GM19397 (cell line): ENCODE measurements around the gene ARHGAP10.

Source experiments
- ATAC-seq: cut with Tn5 transposase; IDR thresholded peaks from one replicate; pipeline ENCODE4 v1.9.1; 2021; ENCODE audit warnings: mild to moderate bottlenecking, moderate library complexity; ENCODE audit not compliant: unreplicated experiment

The ARHGAP10 gene

GRCh38 chr4:148057984-148058859, 326.3 kb downstream of the ARHGAP10 start:
- ATAC-seq: no peak

- no peak for ATAC-seq
These were observed 327.8 kb downstream of the ARHGAP10 start for GRCh38 chr4:148059617-148060180.

- no peak for ATAC-seq
These were observed 328.6 kb downstream of the ARHGAP10 start for GRCh38 chr4:148060264-148061140.

- no peak for ATAC-seq
These were observed 329.2 kb downstream of the ARHGAP10 start for GRCh38 chr4:148061141-148061481.

DNA sequence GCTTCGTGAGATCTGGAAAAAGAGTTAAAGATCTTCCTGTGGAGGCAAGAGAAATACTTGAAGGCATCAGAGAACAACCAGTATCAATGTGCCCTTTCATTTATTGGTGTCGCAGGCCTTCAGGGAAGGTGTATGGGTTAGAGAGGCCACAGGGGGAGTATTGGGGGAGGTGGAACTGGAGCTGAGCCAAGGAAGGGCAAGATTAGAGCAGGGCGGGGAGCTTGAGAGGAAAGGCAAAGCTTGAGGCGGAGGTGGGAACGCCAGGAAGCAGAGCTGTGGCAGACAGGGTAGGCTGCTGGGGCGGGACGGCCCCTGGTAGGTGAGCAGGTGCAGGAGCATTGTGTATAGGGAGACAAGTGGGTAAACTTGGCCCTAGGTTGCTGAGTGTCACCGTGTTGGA, 329.9 kb downstream of the ARHGAP10 start:
- ATAC-seq: no peak

DNA sequence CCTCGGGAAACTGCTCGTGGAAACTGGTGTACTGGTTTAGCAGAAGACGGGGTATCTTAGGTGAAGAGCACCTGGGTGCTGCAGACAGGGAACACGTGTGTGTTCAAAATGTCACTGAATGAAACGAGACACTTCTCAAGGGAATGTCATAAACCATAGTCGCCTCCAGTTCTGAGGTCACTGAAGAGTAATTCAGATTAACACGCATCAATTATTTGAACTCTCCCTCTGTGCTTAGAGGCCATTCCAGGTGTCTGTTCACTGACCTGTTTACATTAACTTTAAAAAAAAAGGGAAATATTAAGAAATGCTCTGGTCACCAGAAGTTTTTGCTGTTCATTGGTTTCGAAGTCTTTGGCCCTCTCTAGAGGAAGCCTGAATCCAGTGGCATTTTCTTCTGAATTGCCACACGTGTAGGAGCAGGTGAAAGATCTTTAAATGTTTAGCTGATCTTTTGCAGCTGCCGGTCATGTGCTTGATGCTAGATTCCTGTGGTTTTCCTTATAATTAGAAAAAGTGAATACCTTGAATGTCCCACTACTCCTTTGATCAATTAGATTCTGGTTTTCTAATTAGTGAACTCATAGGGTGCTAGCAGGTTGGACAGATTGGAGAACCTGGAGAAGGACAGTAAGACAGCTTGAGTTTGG, 330.5 kb downstream of the ARHGAP10 start:
- ATAC-seq: no peak

GRCh38 chr4:148064451-148064850, 332.6 kb downstream of the ARHGAP10 start:
- ATAC-seq: no peak

- ATAC-seq: no peak
These were observed 333.2 kb downstream of the ARHGAP10 start for GRCh38 chr4:148065075-148065474.

- no peak for ATAC-seq
These were observed 335.5 kb downstream of the ARHGAP10 start for GRCh38 chr4:148067301-148067916.

DNA sequence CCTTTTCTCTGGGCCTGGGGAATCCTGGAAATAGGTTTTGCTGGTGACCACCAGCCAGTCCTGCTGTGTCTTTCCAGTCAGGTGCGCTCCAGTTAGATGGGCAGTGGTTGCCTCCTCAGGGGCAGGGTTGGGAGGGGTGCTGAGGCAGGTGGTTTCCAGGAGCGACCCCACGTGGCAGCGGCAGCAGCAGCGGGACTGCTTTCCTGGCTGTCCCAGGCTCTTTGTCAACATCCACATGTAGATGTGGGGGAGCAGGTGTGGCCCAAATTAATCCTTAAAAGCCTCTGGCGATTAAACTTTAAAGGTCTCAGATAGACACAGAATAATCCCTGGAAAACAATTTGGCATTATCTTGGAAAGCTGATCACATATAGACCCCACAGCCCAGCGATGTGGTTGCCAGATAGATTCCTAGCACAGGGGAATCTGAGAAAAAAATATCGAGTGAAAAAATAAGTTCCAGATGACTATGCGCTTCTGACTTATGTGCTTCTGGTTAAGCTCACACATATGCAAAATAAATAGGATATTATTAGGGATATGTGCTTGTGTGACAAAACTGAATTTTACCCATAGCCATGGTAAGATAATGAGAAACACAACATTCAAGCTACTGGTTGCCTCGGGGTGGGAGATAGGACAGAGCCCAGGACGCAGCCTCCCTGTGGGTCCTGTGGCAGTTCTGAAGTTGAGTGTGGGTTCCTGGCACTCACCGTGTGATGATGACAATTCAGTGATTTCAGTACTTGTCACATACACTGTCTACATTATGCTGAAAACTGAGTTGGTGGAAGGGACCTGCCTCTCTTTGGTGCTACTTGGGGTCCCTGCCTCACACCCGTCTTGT, 336.4 kb downstream of the ARHGAP10 start:
- ATAC-seq: no peak

- ATAC-seq: no peak
These were observed 337.4 kb downstream of the ARHGAP10 start for GRCh38 chr4:148069086-148069894.

GRCh38 chr4:148069895-148070178, 337.9 kb downstream of the ARHGAP10 start:
- no peak for ATAC-seq

DNA sequence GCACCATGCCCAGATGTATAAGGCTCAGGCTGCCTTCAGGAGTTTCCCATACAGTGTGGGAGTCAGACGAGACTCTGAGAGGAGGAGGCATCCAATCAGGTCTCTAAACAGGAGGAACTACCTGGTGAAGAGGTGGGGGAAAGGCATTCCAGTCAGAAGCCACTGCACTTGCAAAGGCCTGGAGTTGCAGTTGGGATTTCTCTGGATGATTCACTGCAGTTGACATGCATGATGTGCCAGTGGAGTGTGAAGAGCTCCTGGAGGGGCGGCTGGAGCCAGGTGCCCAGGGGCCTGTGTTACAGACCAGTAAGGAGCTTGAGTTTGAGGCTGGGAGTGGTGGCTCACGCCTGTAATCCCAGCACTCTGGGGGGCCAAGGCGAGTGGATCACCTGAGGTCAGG, 339.1 kb downstream of the ARHGAP10 start:
- ATAC-seq: no peak

DNA sequence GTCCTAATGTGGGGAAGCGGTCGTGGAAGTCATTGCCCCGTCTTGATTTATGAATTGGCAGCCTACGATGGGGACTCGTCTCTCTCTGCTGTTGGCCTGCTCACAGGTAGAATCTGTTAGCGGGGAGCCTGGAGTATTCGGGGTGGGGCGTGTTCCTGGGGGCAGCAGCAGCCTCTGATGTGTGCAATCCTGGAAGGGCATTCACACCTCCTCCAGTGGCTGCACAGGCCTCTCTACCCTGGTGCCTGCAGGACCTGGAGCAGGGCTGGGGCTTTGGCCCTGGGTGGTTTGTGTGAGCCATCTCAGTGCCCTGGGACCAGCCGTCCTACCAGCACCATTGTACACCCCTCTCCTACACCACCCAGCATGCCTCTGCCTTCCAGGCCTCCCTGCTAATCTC, 340.9 kb downstream of the ARHGAP10 start:
- no peak for ATAC-seq

DNA sequence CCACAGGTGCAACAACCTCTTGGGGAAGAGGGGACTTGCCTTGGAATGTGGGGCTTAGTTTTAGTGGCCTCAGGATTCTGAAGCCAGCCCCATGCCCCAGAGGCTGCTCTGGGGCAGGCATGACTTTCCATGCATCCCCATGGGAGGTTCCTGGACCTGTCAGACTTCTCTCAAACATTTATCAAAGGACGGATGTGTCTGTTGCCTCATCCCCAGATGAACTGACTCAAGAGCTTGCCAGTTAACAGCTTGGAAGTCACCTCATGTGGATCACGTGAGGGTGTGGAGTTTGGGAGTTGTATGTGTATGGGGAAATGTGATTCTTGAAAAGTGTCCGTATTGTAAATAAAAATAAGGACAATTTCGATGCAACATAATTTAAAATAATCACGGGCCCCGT, 341.5 kb downstream of the ARHGAP10 start:
- no peak for ATAC-seq

DNA sequence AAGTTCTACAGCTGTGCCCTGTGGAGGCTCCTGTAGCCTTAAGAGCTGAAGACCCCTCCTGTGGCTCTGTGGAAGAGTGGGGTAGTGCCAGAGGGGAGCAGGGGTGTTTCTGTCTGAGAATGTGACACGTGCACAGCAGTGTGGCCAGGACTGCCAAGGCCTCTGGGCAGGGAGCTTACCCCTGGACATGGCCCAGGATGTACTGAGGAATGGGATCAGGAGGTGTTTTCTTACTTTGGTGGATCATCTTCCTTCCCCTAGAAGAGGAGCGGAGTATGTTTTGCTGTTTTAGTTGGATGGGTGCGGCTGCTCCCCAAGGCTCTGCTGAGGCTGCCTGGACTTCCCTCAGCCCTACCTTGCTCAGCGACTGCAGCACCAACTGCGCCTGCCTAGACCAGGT, 342.6 kb downstream of the ARHGAP10 start:
- ATAC-seq: no peak

DNA sequence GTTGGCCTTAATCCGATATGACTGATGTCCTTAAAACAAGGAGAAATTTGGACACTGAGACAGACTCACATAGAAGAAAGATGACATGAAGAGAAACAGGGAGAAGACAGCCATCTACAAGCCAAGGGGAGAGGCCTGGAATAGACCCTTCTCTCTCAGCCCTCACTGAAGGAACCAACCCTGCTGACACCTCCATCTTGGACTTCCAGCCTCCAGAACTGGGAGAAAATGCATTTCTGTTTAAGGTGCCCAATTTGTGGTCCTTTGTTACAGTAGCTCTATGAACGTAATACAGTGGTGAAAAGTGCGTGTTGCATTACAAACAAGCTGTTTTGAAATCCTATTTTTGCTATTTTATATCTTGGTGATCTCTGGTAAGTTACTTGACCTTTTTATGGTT, 343.6 kb downstream of the ARHGAP10 start:
- ATAC-seq: no peak

GRCh38 chr4:148076964-148077363, 345.1 kb downstream of the ARHGAP10 start:
- ATAC-seq: no peak

GRCh38 chr4:148077581-148077980, 345.7 kb downstream of the ARHGAP10 start:
- no peak for ATAC-seq
